GM11168 (cell line): Measurements from ENCODE around the gene LRRC27.

Experiments
- in situ Hi-C: fragments of 300-500 bp; cut with MboI; formaldehyde crosslinking; loops from one replicate; pipeline ENCODE4 v1.12.0; 2022; ENCODE audit warnings: low sequenced_read_pairs; ENCODE audit not compliant: unreplicated experiment

The LRRC27 gene

GRCh38 chr10:132418527-132419416 lies 86.8 kb downstream of the LRRC27 start:
- in situ Hi-C loops: no loop called here

- in situ Hi-C loops: no loop called here
Observed at GRCh38 chr10:132419538-132420468, 87.8 kb downstream of the LRRC27 start.

- in situ Hi-C loops: no loop called here
Observed at GRCh38 chr10:132420469-132420980, 88.5 kb downstream of the LRRC27 start.

- in situ Hi-C loops: no loop called here
Observed at GRCh38 chr10:132420981-132421846, 89.2 kb downstream of the LRRC27 start.

GRCh38 chr10:132421847-132422751 lies 90.1 kb downstream of the LRRC27 start:
- in situ Hi-C loops: no loop called here

- in situ Hi-C loops: no loop called here
Observed at GRCh38 chr10:132422903-132423825, 91.2 kb downstream of the LRRC27 start.

GRCh38 chr10:132423966-132424861 lies 92.2 kb downstream of the LRRC27 start:
- in situ Hi-C loops: no loop called here

- in situ Hi-C loops: no loop called here
Observed at GRCh38 chr10:132425029-132425756, 93.2 kb downstream of the LRRC27 start.

- in situ Hi-C loops: no loop called here
Observed at GRCh38 chr10:132425757-132426155, 93.8 kb downstream of the LRRC27 start.

GRCh38 chr10:132427006-132427771 lies 95.2 kb downstream of the LRRC27 start:
- in situ Hi-C loops: no loop called here

GRCh38 chr10:132427939-132428367 lies 96.0 kb downstream of the LRRC27 start:
- in situ Hi-C loops: no loop called here

GRCh38 chr10:132428486-132428995 lies 96.5 kb downstream of the LRRC27 start:
- in situ Hi-C loops: no loop called here
